ENCODE results near the gene TTC7B.

The TTC7B gene

DNA sequence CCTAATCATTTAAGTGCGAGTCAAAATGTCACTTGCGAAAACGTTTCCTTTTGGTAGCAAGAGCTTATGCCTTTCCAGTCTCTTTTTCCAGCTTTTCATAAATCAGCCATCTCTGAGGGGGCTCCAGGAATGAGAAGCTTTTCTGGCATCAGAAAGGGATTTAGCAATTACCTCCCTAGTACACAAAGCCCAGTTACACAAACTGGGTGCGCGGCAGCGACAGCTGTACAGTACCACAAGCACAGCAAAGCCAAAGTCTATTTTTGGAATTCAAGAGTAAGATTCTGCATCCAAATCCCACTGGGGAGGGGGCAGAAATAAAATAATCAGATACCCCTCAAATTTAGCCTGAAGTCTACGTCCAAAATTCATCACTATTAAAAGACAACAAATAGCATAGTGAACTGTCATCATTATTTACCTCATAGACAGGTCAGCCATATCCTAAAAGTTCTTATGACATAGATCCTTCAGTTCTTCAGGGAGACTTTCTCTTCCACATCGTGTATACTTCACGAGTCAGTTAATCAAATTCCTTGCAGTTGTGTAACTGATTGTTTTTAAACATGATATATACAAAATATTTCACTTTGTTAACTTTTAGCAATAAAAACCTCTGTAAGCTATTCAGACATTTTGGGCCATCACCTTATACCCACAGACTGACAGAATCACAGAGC, 150.8 kb downstream of the TTC7B start:
- no peak for DNase-seq

GRCh38 chr14:90664911-90665310, 151.3 kb downstream of the TTC7B start:
- DNase-seq: no peak

GRCh38 chr14:90663680-90664079, 152.6 kb downstream of the TTC7B start:
- DNase-seq: no peak

- DNase-seq: no peak
Observed at GRCh38 chr14:90663140-90663539, 153.1 kb downstream of the TTC7B start.

DNA sequence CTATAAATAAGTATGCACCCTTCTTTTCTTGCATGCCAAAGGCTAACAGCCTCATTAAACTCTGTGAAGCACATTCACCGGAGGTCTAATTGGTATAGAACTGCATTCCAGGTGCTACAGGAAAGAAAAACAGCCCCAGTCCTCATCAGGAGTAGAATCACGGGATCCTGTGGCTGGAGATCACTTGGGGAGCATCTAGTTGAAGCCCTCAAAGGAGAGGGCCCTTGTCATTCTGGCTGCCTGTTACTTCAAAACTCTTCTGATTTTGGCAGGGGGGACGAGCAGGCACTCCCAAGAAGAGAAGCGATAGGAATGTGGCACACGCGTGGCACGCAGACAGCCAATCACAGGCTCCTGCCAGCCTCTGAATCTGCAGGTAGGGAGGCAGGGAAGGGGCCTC, 154.4 kb downstream of the TTC7B start:
- no peak for DNase-seq

DNA sequence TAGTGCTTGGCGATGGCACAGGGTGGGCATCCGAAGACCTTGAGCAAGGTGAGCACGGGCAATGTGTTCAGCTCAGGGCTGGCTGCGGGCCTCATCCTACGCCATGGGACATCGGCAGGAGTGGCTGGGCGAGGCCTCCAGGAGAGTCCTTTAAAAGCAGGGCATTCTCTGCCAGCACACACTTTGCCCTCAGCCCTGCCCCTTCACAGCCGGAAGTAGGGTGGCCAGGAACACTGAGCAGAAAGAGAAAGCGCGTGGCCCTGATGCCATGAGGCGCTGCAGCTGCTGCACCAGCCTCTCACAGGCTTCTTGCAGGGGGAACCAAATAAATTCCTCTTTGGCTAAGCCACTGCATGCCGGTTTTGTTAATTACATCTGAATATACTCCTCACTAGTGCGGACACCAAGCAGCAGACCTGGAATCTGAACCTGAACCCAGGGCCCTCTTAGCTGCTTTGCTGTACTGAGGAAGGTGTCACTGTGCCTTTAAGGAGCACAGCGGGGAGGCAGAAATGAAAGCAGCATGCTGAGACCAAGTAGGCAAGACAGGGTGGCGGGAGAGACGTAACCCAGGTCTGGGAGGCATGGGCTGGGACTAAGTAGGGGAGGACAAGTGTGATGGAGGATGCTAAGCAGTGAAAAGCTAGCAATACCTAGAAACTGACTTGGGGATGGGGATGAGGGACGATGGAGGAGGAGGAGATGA, 155.2 kb downstream of the TTC7B start:
- DNase-seq: no peak

GRCh38 chr14:90659156-90659555, 157.1 kb downstream of the TTC7B start:
- DNase-seq: no peak

- DNase-seq: no peak
Observed at GRCh38 chr14:90658541-90658967, 157.7 kb downstream of the TTC7B start.

DNA sequence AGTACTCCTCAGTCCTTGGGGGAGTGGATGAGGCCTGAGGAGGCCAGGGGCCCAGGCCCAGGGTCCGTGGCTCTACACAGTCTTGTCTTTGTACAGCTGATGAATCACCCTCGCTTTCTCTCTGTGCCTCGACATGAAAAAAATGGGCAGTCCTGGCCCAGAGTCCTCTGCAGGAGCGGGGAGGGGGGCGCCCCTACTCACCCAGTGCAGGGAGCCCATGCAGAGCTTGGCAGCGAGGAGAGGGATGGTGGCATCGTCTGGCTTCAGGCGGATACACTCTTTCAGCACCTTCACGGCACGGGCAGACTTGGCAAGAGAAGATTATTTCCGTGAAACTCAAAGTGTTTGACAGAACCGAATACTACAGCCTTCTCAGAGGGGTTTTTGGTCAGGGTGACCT, 159.3 kb downstream of the TTC7B start:
- no peak for DNase-seq

GRCh38 chr14:90655829-90656228, 160.4 kb downstream of the TTC7B start:
- no peak for DNase-seq

- no peak for DNase-seq
Observed at GRCh38 chr14:90654831-90655276, 161.4 kb downstream of the TTC7B start.

DNA sequence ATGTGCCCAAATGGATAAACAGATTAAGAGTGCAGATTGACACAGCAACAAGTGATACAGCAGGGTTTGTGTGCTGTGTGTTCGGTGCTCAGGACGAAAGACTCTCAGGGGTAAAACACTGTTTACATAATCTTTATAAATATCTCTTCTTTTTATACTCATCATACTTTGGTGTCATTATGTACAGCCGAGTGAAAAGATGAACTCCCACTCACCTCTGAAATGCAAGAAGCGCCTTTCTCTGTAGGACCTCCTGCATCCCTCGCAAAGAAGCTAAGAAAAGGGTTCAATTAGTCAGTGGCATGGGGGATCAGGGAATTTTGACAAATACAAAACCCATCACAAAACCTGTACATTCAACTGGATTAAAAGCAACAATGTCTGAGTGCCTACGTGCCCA, 163.6 kb downstream of the TTC7B start:
- DNase-seq: no peak

DNA sequence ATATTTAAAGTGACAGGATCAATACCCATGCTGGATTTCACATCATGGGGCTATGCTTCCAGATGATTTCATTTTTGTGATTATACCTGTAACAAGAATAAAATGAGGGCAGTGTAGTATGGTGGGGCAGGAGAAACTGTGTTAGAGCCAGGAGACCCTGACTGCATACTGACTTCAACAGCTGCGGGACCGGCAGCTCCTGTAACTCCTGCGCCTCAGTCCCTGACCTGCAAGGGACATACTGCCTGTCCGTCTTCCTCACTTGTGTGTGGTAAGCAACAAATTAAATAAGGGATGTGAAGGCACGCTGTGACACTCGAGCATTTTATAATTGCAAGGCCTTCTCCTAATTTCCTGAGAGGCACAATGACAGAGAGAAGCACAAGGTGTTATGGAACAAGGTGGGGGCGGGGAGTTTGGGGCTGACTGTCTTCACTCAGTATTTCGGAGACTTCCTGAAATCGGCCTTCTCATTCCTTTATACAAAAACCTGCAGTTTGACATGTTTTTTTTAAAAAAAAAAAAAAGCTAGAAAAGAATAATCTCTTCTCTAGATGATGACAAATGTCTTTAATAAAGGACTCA, 164.2 kb downstream of the TTC7B start:
- no peak for DNase-seq

GRCh38 chr14:90651271-90651804, 164.9 kb downstream of the TTC7B start:
- no peak for DNase-seq

DNA sequence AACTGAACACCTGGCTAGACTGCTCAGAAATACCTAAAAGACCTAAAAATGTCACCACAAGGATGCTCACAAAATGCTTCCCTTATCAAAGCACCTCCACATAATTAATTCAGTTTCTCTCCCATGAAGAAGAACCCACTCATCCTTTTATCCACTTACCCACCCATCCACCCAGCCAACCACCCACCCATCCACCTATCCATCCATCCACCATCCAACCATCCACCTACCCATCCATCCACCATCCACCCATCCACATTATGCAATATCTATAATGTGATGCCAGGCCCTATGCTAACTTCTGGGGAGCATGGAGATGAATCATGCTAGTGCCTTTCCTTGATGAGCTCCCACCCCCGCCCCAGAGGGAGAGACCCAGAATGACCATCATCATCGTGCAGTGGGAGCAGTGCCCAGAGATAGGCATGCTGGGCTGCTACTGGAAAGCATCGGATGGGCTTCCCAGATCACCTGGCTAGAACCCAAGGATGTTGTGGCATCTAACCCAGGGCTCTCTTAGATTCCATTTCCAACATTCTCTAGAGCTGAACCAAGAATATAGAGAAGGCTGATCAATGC, 166.6 kb downstream of the TTC7B start:
- DNase-seq: no peak

GRCh38 chr14:90649083-90649482, 167.1 kb downstream of the TTC7B start:
- no peak for DNase-seq

GRCh38 chr14:90648421-90648820, 167.8 kb downstream of the TTC7B start:
- DNase-seq: no peak

DNA sequence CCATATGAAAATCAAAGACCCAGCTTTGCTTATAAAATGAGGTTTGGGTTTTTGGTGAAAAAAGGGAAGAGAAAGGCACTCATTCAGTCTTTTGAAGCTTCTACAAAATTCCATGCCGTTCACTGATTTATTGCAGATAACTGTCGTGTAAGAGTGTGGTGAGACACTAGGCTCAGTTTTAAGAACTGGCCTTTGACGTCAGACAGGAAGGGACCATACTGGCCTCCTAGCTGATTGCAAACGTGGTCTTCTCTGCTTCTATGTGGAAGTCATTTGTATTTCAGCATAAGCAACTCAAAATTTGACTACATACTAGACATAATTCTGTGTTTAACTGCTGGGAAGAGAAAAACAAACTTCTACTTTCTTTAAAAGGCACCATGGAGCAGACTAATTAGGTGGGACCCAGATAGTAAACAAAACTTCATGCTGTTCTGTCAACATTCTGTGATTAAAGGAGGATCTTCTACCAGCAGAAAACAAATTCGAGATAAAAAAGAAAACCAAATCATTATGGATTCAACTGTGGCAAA, 168.7 kb downstream of the TTC7B start:
- no peak for DNase-seq

- DNase-seq: no peak
Observed at GRCh38 chr14:90645842-90646443, 170.3 kb downstream of the TTC7B start.

DNA sequence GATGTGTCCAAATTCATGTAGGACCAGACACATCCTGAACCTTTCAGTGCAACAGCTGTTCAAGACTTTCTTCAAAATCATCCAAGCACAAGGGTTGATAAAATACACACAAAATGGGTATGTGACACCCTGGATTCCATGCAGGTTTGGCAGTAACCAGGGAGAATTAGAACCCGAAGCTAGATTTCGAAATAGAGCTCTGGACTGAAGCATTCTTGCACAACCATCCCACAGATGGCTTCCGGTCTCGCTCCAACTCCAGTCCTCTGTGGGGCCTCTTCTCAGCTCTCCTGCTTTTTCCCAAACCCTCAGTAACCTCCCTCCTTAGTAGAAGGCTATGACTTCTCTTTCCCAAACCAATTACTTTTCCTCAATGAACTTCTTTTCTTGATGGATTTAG, 171.3 kb downstream of the TTC7B start:
- no peak for DNase-seq

- no peak for DNase-seq
Observed at GRCh38 chr14:90643982-90644670, 172.1 kb downstream of the TTC7B start.

DNA sequence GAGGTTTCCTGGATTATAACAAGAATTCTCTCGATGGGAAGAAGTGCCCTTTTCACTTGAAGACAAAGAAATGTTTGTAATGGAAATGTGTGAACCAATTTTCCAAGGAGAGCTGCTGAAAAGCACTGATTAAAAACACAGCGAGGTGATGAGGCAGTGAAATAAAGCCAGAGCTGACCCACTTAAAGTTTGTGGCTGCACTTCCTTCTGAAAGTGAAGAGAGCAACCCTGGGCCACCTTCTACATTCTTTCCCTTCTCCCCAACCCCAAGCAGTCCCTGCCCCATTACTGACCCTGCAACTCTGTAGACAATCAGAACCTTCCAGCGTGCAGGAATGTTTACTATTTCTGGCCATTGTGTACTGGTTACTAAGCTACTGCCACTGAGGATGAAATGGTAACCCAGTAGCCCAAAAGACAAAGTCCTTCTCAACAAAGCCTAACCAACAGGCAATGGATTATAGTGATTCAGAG, 173.9 kb downstream of the TTC7B start:
- no peak for DNase-seq
